Neural cell (in vitro differentiated cells): ENCODE measurements around the gene SKIC3.

ENCODE experiments used
- CTCF ChIP-seq: fragments of 450-650 bp; IDR thresholded peaks from 2 replicates; pipeline ENCODE4 v1.5.1; 2014; ENCODE audit warnings: antibody characterized with exemption, mild to moderate bottlenecking, moderate library complexity; ENCODE audit not compliant: poor library complexity, severe bottlenecking
- EP300 ChIP-seq: fragments of 450-650 bp; conservative IDR thresholded peaks from 2 replicates; pipeline ENCODE4 v1.6.1; 2014; ENCODE audit warnings: antibody characterized with exemption, mild to moderate bottlenecking, moderate library complexity; ENCODE audit not compliant: poor library complexity, severe bottlenecking
- REST ChIP-seq: IDR thresholded peaks from 2 replicates; pipeline ENCODE4 v1.6.1; 2012; ENCODE audit warnings: borderline replicate concordance

DNA sequence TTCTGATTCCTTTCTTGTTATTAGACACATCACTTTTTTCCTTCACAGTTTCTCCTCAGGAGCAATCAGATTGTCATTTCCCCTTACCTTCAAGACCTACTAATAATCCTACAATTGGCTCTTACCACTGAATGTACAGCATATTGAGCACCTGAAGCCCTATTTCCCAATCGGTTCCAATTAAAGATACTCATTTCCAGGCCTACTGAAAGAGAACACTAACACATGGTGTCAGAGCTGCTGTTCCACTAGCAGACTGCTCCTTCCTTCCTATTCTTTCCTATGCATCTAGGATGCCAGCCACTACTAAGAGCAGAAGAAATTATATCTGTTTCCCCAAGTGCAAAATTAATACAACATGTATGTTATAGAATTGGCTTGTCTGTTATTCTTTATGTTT lies 34.6 kb downstream of the SKIC3 start:
- TF ChIP-seq EP300 (no peak), CTCF (no peak), REST (no peak)
